NCI-H526 (cell line): ENCODE results near the gene RIPOR1.
"Not testable (repeated sequence)": the region's sequence is repeated elsewhere in the genome, so short reads cannot be mapped to it uniquely, and the experiment has no call there.

Source experiments
- DNase-seq, 2 experiments: peaks; one replicate each; lab custom pipeline; 2025; lab: John Stamatoyannopoulos, UW

Gene RIPOR1

DNA sequence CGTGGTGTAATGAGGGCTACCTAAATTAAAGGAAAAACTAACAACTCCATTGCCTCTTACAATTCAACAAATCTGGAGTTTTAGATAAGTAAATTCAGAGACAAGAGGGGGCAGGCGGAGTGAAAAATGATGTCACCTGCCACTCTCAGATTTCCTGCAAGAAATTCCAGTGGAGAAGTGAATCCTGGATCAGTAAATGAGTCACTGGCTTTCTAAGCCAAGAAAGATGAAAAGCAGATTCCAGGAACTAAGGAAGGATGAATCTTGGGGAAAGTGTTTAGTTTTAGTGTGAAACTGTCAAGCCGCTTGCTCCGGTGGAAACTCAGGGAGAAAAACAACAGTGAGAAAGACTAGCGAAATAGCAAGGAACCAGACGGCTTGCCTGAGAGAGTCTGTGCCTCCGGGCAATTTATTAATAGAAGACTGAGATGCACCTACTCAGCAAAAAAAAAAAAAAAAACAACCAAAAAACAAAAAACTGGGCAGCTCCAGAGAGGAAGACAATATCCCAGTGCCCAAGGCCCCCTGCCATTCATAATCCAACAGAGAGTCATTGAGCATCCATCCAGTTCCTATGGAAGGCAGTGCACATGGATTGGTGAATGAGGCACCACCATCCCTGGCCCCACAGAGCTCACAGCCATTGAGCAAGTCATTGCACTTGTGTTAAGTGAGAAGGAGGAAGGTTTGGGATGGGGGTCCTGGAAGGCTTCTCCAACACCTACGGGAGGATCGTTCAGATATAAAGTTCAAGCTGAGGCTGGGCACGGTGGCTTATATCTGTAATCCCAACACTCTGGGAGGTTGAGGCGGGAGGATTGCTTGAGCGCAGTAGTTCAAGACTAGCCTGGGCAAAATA is 12.1 kb upstream of the RIPOR1 start:
- no peak for DNase-seq

DNA sequence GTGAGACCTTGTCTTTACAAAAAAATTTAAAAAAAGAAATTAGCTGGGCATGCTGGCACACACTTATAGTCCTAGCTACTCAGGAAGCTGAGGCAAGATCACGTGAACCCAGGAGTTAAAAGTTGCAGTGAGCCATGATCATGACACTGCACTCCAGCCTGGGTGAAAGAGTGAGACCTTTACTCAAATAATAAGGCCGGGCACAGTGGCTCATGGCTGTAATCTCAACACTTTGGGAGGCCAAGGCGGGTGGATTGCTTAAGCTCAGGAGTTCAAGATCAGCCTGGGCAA is 11.5 kb upstream of the RIPOR1 start:
- no peak for DNase-seq

DNA sequence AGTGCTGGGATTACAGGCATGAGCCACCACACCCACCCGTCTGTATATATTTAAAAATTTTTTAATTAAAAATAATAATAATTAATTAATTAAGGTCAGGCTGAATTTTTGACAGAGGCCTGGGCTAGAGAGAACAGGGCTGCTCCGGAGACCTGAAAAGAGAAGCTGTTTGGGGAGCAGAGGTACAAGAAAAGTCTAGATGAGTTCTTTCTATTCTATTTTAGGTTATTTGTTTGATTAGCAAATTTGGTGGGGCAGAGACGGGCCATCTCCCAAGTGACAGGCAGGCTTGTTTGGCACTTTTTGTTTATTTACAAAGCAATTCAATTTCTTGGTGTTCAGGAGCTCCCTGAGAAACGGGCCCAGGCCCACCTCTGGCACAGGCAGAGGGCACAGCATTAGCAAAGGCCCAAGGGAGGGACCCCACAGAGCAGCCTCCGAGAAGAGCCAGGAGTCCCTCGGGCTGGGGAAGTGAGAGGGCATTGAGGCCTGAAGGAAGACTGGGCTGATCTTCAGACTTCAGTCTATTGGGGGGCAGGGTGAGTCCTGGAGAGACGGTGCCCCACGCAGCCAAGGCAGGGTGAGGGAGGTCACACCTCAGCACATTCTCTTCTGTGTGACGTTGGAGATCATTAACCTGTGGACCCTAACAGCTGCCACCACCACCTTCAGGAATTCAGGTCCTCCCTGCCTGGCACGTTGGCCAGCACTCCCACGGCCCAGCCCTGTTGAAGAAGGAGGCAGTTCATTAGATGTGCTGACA is 10.8 kb upstream of the RIPOR1 start:
- DNase-seq: no peak

DNA sequence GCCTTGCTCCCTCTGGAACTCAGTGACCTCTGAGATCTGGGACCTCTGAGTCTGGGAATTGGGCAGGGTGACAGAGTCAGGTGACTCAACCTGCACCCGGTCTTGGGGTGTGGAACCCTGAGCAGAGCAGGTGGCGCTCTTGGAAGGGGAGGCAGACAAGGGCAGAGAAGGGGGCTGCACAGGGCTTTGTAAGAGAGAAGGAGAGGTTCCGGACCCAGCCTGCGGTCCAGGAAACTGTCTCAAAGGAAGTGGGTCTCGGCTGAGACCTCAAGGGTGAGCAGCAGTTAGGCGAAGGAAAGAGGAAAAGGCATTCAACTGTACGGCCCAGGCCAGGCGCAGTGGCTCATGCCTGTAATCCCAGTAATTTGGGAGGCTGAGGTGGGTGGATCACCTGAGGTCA is 10.0 kb upstream of the RIPOR1 start:
- no peak for DNase-seq

- no peak for DNase-seq
Observed at GRCh38 chr16:67519242-67519641, 9.4 kb upstream of the RIPOR1 start.

- DNase-seq: peak; percentile 87 to 93
Observed at GRCh38 chr16:67521095-67521804, 7.4 kb upstream of the RIPOR1 start.

GRCh38 chr16:67525176-67525860 is 3.3 kb upstream of the RIPOR1 start:
- no peak for DNase-seq

DNA sequence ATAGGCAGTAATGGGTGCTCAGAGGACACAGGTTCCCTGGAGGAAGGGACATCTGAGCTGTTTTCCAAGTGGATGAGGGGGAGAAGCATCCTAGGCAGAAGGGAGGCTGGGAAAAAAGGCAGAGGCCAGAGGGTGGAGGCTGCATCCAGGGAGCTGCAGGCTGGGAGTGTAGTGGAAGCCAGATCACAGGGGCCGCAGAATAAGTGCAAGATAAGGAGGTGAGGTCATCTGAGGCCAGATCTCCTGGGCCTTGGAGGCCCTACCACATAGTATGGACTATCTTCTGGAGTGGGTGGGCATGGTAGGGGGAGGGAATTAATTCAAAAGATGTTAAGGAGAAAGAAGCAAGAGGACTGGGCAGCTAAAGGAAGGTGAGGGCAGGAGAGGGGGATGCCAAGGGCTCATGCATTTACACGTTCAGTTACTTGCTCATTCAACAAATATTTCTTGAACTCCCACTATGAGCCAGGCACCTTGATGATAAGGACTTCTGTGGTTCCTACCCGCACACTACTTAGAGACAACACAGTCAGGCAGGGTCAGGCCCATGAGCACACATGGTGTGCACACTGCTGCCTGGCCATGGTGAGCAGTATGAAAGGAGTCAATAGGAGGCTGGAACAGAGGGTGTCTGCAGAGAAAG is 2.4 kb upstream of the RIPOR1 start:
- no peak for DNase-seq

DNA sequence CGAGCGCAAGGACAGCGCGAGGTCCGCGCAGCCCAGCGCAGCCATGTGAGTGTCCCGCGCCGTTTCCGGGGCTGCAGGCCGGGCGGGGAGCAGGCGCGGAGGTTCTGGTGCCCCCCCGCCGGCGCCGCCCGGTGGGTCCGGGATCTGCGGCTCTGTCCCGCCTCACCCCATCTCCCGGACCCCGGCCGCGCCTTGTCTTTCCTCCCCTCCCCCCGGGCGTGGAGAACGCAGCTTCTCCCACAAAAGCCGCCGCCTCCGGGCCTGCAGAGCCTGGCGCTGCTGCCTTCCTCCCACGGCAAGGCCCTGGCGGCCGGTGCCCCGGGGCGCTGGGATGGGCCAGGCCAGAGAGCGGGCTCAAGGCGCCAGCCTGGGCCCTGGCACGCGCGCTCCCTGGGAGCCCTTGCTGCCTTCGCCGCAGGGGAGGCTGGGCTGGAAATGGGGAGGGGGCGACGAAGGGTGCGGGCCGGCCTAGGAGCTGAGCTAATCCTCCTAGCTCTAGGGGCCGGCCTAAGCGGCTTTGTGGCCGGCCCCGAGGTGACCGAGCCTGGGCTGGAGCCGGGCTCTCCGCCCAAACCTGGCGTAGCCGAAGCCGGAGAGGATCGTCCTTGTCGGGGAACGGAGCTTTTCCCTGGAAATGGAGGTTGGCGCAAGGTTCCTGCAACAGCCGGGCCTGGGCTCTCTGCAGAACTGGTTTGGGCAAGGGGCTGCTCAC is 397 bp downstream of the RIPOR1 start:
- DNase-seq: peak in 1 of 2 experiments; percentile 56

DNA sequence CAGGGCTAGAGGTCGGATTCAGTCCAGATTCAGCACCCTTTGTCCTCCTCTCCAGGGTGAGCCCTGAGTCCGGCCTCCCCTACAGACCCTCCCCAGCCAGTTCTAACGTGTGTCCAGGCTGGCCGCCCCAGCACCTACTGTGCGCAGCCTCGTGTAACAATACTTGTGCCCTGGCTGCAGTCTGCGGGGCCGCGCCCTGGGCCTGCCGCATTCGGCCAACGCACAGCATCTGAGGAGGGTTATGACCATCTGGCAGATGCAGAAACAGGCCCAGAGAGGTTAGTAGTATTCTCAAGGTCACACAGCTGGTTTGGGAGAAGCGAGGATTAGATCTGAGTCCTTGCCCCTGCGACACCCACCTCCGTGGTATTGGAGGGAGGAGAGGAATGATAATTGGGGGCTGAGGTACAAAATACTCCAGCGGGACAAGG is 968 bp downstream of the RIPOR1 start:
- no peak for DNase-seq

DNA sequence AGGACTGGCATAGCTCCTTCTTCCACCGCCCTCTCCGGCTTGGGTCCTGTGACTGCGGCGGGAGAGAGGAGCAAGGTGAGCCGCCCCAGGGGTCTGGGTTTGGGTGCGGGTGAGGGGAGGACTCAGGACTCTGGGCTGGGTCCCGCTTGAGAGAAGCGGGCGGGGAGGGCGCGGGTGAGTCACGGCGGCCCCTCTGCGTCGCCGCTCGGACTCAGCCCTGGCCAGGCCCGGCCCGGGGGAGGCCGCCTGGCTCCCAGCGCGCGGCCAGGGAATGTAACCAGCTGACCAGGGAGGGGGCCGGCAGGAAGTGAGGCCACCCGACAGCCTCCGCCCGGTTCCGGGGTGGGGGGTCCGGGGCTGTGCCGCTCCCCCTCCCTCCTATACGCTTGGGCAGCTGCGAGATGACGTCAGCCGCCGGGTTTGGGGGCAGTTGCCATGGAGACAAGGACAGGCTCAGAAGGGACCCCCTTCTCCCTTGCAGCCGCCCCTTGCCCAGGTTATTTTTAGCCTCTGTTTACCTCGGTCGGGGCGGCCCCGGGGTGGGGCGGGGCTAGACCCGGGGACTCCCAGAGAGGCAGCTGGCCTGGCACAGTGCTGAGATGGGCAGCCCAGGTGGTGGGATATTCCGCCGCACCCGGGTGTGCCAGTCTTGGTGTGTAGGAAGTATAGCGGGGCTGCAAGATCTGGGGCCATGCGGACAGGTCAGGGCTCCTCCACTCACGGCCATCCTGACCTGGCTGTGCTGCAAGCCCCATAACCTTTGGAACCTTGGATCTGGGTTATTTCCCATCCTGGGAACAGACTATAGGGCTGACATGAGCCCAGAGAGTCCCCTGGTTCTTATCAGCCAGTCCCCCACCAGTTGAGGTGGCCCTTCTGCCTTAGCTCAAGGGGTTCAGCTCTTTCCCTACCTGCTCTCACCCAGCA is 1.6 kb downstream of the RIPOR1 start:
- DNase-seq: peak in 1 of 2 experiments; percentile 43

DNA sequence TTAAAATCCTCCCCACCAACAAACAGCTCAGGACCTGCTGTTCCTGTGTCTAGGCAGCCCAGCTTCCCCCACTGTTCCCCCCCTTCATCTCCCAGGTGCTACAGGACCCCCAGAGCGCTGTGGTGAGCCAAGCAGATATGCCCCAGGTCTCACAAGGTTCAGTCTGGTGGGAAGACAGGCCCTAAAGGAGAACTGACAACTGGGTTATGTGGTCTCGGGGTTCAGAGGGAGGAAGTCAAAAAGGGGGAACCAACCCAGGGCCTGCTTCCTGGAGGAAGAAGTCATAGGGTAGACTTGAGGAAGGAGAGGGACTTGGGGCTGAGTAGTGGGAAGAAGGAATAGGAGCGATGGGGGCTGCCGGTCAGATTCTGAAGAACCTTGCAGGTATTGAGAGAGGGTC is 2.6 kb downstream of the RIPOR1 start:
- no peak for DNase-seq

GRCh38 chr16:67533024-67533560 is 4.5 kb downstream of the RIPOR1 start:
- no peak for DNase-seq

- not testable (repeated sequence) for DNase-seq
Observed at GRCh38 chr16:67533987-67534386, 5.4 kb downstream of the RIPOR1 start.

- DNase-seq: no peak
Observed at GRCh38 chr16:67534431-67534830, 5.8 kb downstream of the RIPOR1 start.

- no peak for DNase-seq
Observed at GRCh38 chr16:67535201-67535600, 6.6 kb downstream of the RIPOR1 start.

- DNase-seq: no peak
Observed at GRCh38 chr16:67537270-67537635, 8.6 kb downstream of the RIPOR1 start.

DNA sequence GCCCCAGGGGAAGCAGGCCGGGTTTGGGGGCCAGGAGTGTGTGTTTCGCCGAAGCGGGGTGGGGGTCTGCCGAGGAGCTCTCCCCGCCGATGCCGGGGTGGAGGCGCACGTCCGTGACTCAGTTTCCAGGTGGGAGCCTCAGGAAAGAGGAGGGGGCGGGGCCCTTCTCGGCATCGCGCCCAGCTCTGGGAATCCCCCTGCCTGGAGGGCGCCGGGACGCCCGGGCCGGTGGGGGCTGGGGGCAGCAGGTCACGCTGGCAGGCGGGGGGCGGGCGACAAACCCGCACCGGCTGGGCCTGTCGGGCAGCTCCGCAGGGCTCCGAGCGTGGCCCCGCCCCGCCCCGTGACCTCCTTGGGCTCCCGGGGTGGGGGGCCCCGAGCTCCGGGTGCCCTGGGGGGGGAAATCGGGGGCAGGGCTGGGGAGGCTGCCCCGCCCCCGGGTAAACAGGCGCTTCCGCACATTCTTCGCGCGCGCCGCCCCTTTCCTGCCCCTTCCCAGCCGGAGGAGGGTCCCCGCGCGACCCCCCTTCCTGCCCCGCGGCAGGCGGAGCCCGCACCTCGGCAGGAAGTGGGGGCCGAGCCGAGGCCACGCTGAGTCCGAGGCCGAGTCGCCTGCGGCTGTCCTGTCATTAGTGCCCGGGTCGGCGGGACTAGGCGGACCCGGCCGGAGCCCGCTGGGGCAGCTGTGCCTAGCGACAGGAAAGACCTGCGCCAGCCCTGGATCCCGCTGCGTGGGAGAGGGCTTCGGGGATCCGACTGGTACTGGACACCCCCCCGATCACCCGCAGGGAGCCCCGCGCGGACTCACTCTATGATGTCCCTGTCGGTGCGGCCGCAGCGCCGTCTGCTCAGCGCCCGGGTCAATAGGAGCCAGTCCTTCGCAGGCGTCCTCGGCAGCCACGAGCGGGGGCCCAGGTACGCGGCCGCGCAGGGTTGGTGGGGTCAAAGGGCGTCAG is 9.3 kb downstream of the RIPOR1 start:
- DNase-seq: peak in 1 of 2 experiments; percentile 29
